CD1c-positive myeloid dendritic cell (primary cell): Measurements from ENCODE around the gene DHRS13.
A peak's percentile ranks its signal among the peaks of the same experiment; 100 is the strongest.

ENCODE experiments used
- DNase-seq: peaks from one replicate; pipeline ENCODE4 v3.0.0-alpha.2; 2016; ENCODE audit errors: extremely low spot score

The DHRS13 gene, protein sequence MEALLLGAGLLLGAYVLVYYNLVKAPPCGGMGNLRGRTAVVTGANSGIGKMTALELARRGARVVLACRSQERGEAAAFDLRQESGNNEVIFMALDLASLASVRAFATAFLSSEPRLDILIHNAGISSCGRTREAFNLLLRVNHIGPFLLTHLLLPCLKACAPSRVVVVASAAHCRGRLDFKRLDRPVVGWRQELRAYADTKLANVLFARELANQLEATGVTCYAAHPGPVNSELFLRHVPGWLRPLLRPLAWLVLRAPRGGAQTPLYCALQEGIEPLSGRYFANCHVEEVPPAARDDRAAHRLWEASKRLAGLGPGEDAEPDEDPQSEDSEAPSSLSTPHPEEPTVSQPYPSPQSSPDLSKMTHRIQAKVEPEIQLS

GRCh38 chr17:28902819-28903545, at the start of gene DHRS13:
TSS of gene DHRS13 (minus strand) at chr17:28903079. CDS start at chr17:28902944, 135 bp downstream.
- DNase-seq = peak; percentile 95

DNA sequence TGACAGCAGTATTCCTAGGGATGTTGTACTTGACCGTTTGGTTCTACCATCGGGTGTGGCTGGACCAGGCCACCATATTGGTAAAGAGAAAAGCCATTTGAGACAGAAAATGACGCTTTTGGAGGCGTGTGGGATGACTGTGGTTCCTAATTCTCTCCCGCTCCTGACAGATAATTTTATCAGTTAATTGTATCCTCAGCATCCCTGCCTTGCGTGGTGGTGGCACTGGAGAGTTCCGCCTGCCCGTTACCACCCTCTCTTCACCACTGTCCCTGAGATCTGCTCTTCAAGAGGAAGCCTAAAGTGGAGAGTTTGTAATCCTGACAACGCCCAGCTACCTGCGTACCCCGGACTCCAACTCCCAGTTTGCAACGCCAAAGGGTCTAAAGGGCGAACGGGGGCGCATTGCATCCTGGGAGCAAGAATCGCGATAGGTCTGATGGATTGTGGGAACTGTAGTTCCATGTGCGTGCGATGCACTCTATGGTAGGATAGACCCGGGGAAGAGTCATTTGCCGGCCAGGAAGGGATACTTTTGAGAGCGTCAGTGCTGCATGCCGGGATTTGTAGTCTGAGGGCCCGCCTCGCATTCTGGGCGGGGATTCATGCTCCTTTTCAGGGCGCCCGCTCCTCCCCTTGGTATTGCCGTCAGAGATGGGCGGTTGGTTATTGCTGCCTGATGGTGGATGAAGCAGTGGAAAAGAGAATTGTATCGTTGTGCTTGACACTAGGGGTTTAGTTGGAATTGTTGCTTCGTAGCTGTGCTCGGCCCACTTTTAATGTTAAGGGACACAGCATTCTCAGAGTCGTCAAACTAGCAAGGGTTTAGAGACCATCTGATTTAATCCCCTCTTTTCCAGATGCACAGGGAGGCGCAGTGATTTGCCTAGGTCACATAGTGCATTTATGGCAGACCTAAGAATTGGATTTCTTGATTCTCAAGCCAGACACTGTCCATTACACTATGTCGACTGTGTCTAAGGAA, 49.4 kb upstream of the DHRS13 start:
- DNase-seq = peak; percentile 99

GRCh38 chr17:28951428-28951990, 48.6 kb upstream of the DHRS13 start, which contains the start of gene PHF12:
TSS of gene PHF12 (minus strand) at chr17:28951518. CDS start at chr17:28950960, 558 bp downstream.
- peak; percentile 100 for DNase-seq

DNA sequence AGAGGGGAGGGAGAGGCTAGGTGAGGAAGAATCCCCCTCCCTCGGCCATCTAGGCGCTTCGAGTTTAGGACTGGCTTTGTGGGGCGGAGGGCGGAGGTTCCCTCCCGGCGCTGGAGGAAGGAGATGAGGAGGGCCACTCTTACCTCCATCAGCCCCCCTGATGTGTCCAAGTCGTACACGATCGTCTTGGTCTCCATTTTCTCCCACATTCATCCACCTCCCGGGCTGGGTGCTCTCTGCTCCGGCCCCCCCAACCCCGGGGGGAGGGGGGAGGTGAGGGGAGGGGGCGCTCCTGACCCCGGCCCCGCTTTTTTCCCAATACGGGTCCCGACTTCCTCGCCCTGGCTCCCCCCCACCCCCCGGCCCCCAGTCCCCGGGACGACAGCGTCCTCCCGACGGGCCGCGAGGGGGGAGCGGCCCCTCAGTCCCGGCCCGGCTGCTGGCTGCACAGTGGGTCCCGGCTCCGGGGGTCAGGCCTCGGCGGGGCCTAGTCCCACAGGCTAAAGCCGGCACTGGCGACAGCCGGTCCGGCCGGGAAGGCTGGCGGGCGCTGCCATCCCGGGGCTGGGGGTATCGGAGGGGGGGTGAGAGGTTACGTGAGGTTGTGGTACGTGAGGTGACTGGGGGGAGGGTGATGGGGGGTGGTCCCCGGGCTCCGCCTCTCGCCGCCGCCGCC, 48.0 kb upstream of the DHRS13 start:
- no peak for DNase-seq

DNA sequence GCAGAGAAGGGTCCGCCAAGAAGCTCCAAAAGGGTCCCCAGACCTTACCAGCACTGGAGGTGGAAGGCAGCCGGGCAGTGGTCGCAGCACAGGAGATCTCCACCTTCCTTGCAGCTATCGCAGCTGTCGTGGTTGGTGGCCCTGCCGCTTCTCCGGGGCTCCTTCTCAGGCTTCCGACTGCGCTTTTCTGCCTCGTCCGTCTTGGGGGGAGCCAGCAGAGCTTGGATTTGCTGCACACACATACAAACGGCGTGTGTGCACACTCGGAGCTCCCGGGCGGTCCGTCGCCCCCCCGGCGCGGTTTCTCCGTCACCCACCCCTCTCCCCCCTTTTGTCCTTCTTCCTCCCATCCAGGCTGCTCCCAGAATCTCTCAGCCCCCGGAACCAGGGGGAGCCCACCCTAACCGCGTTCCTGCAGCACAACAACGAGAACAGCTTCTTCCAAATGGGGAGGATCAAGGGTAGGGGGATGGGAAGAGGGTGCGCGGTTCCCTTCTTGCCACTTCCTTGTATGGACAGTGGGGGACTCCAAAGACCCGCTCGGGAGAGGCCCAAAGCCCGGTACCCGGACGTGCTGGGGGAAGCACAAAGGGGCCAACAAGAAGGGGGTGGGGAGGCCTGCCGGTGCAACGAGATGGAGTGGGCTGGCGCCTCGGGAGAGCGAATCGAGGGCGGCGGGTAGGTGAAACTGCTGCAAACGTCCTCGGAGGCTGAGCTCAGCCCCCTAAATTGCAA, 47.3 kb upstream of the DHRS13 start:
- peak; percentile 47 for DNase-seq

DNA sequence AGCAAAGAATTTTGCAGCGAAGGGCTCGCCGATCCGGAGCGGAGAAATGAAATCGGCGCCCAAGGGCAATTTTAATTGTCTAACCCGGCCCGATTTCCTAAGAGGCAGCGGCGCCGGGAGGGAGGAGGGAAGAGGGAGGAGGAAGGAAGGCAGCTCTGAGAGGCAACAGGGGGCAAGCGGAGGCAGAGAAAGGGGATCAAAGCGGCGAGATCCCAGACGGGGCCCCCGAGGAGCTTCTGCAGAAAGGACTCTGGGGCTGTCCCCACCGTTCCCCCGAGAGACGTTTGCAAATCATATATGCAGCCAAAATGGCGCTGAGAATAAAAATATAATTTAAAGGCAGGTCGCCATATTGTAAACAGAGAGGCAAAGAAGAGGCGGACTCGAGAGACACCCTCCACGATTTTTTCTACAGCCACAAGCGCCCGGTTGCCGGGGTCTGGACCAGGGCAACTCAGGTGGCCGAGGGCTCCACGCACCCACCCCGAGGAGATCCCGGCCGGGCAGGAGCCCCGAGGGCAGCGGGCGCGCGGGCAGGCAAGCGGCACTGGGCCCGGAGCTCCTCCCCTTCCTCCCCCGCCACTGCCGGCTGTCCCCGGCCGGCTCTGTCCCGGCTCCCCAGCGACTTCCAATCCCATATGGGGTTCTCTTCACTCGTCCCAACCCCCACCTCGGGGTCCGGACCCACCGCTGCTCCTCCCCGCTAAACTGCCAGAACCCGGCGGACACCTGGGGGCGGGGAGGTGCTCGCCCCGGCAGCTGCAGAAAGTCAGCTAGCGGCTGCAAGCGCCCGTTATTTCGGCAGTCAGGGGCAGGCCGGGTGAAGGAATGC, 46.5 kb upstream of the DHRS13 start:
- DNase-seq = peak; percentile 61

- no peak for DNase-seq
These were observed 46.0 kb upstream of the DHRS13 start for GRCh38 chr17:28948873-28949184.

GRCh38 chr17:28948342-28948741, 45.5 kb upstream of the DHRS13 start:
- no peak for DNase-seq

DNA sequence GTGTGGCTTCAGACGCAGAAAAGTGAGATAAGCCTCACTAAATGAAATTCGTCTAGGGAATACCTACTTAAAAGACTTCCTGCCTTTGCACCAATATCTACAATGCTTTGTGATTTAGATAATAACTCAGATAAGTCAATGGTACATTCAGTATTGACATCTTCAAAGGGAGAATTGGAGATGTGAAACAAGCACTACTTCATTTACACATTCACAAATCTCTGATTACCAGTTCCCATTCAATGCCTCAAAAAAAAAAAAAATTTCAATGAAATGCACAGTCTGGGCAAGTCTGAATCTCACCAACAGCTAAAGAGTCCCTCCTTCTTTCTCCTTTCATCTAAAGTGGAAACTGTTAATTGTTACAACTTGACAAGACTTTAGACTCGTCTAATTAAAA, 44.8 kb upstream of the DHRS13 start:
- no peak for DNase-seq

DNA sequence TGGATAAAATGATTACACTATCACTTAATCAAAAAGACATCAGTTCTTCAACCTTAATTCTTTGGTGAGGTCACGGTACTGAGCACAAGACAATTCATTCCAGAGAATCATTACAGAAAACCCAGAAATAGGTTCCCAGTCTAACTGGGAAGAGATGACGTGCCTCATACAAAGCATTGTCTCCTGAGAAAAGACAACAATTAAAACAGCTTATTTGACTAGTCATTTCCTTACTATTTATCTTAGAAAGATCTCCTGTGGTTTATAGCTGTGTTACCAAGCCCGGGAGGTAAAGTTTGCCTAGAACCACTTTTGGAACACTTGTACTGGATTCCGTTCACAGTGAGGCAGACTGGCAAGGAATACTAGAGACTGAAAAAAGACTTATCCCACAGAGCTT, 43.4 kb upstream of the DHRS13 start:
- no peak for DNase-seq

DNA sequence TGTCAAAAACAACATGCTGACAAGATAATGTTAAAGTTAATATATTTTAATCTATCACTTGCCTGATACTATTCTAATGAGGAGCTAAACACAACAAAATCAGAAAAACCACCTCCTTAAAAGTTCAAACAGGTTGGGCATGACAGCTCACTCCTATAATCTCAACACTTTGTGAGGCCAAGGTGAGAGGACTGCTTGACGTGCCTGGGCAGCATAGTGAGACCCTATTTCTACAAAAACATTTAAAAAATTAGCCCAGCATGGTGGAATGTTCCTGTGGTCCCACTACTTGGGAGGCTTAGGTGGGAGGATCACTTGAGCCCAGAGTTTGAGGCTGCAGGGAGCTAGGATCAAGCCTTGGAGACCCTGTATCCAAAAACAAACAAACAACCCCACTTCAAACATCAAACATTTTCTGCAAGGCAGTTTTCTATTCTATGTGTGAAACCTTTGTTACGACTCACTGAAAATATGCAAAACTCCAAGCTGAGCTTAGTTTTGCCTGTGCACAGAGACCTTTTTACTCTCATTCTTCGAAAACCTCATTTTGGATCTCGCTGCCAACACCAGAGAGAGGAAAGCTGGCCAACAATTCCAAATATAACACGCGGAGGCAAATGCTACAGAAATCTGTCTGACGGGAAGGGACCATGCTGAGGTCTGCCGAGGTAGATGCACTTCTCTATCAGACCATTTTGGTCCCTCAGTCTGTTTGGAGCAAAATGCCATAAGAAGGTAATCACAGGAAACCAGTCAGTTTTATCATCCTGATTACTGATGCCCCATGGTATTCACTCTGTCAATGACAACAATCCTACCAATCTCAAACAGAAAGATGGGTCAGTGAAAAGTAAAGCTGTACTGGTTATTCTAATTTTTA, 42.2 kb upstream of the DHRS13 start:
- DNase-seq = no peak

- DNase-seq = no peak
These were observed 41.5 kb upstream of the DHRS13 start for GRCh38 chr17:28944343-28944742.

DNA sequence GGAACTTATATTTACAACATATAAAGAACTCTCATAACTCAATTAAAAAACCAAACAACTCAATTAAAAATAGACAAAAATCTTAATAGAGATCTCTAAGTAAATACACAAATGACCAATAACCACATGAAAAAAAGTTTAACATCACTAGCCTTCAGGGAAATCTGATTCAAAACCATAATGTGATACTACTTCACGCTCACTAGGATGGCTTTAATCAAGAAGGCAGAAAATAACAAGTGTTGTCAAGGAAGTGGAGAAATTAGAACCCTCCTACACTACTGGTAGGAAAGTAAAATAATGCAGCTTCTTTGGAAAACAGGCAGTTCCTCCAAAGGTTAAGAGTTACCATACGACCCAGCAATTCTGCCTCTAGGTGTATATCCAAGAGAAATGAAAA, 40.0 kb upstream of the DHRS13 start:
- DNase-seq = no peak

DNA sequence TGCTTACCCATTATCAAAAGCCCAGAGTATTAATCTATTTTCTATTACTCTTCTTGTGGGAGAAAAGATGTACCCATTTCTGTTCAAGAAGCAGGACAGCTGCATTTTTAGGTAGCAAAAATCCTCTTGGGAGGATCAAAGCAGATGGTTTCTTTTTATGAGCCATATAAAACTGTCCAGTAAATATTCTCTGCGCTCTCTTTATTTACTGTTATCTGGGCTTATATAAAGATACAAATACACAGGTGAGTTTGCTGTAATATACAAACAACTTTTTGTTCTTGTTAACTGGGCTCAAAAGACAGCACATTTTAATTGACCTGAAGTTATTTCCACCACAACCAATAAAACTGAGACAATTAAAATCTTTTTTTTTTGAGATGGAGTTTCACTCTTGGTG, 38.4 kb upstream of the DHRS13 start:
- DNase-seq = no peak

- no peak for DNase-seq
These were observed 37.8 kb upstream of the DHRS13 start for GRCh38 chr17:28940675-28941074.

DNA sequence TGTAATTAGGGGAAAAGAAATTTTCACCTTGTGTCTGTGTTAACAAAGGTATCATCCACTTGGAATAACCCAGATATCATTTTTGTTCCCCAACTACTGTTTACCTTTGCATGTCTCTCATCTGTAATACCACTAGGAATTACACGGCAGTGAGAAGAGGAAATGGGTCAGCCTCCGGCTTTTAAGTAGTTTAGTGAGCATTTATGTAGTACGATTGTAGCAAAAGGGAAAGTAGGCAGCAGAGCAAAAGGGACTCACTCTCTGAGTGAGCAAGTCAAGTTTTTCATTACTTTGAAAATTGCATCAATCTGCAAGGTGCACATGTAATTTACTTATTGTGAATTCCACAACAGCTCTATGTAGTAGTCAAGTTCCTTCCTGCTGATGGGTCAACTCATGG, 37.3 kb upstream of the DHRS13 start:
- DNase-seq = no peak

DNA sequence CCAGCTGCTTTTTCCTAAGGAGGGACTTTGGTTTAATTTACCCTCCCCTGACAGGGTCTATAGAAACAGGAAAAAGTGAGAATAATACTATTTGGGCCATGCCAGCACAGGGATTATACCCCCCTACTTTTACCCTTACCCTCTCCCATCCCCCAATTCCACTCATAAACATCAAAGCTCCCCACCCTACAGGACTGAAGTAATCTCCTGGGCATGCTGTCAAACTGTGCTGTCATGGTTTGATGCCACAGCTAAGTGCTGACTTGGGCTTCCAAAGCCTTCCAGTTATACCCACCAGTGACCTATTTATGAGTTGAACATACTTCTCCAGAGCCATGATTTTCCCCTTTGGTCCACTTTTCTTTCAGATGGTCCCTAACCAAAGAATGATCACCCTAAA, 35.7 kb upstream of the DHRS13 start:
- no peak for DNase-seq

DNA sequence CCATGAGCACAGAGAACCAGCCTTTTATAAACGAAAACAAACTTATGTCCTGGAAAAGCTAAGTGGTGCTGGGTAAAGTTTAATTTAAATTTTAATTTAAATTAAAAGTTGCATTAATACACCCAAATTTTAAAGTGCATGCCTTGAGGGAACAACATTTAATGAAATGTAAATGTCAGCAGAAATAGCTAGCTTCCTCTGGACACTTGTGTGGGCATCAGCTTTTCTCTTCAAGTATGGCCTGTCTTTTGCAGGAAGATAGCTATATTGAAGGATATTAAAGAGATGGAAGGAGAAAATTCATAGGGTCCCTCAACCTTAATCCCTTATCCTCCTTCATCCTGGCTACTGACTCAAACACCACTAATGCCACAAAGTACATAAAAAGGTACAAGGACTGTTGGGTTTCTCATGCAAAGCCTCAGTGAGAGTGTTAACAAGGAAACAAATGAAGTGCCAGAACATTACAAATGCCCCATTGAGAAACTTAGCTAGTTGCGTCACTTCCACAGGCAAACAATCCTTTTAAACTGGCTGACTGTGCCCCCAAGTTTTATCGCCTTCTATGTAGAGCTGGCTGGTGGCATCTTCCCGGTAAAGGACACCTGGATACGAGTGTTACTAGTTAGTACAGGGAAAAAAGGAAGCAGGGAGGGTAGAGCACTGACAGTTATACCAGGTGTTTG, 34.3 kb upstream of the DHRS13 start:
- DNase-seq = peak; percentile 53
